ENCODE measurements around the gene CHST11. TPM values are rescaled to one million over a fixed set of nuclear protein-coding genes. Genes with fewer than 3 reads are reported as not detected.

The CHST11 gene
- total and polyA plus RNA-seq, 8 donors: 11.1 to 56.9 (median 14.8) TPM

- DNase-seq (no peak), ATAC-seq (no peak)
- Histone ChIP-seq H3K36me3 (no peaks in the 10 kb centered on the region), H3K4me1 (peaks cover 5 to 62% of the 10 kb centered on the region in 2 donors), H3K27ac (no peak overlapping the region), H3K27me3 (no peaks in the 10 kb centered on the region), H3K9me3 (no peaks in the 10 kb centered on the region), H3K4me3 (no peak overlapping the region)
- no peak for TF ChIP-seq CTCF (IDR thresholded peaks at IDR 0.05)
- intact Hi-C loops (cut with DNase I): no loop called here
Observed at GRCh38 chr12:104651811-104652210, 195.1 kb downstream of the CHST11 start.

DNA sequence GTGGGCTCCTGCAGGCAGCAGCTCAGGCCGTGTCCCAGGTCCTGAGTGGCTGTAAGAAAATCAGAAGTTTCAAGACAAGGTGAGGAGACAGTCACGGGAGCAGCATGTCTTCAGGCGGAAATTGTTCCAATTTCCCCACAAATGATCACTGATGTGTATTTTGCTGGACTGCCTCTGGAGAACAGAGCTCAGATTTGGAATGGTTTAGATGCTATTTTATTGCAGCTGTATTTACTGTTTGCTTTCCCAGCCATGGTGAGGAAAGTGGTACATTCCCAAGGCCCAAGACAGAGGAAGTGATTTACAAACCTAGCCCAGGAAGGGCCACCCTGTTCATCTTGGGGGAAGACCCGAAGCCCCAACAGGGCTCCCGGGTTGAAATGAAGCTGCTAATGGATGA, 195.6 kb downstream of the CHST11 start:
- ATAC-seq: no peak
- intact Hi-C loops (cut with DNase I): no loop called here
- Histone ChIP-seq H3K9me3 (no peaks in the 10 kb centered on the region), H3K27ac (peak overlapping the region in 1 of 2 donors; percentile 15), H3K4me1 (peaks cover 5 to 62% of the 10 kb centered on the region in 2 donors), H3K27me3 (no peaks in the 10 kb centered on the region), H3K4me3 (no peak overlapping the region), H3K36me3 (no peaks in the 10 kb centered on the region)
- no peak for TF ChIP-seq CTCF (IDR thresholded peaks at IDR 0.05)
- no peak for DNase-seq

GRCh38 chr12:104652910-104653309, 196.2 kb downstream of the CHST11 start:
- no peak for DNase-seq
- H3K27me3 ChIP-seq: no peaks in the 10 kb centered on the region
- no peaks in the 10 kb centered on the region for H3K9me3 ChIP-seq
- peak overlapping the region in 1 of 2 donors; percentile 15 for H3K27ac ChIP-seq
- intact Hi-C loops (cut with DNase I): no loop called here
- no peaks in the 10 kb centered on the region for H3K36me3 ChIP-seq
- TF ChIP-seq CTCF (IDR thresholded peaks at IDR 0.05): no peak
- peaks cover 5 to 59% of the 10 kb centered on the region in 2 donors for H3K4me1 ChIP-seq
- ATAC-seq: no peak
- H3K4me3 ChIP-seq: no peak overlapping the region

- peaks cover 5 to 49% of the 10 kb centered on the region in 2 donors for H3K4me1 ChIP-seq
- ATAC-seq: no peak
Observed at GRCh38 chr12:104653730-104654664, 197.2 kb downstream of the CHST11 start.

More at GRCh38 chr12:104653730-104654664, 197.2 kb downstream of the CHST11 start:
- intact Hi-C loops (cut with DNase I): no loop called here
- no peak for DNase-seq
- no peaks in the 10 kb centered on the region for H3K27me3 ChIP-seq
- H3K9me3 ChIP-seq: no peaks in the 10 kb centered on the region
- no peak overlapping the region for H3K4me3 ChIP-seq
- no peaks in the 10 kb centered on the region for H3K36me3 ChIP-seq
- H3K27ac ChIP-seq: no peak overlapping the region
- TF ChIP-seq CTCF (IDR thresholded peaks at IDR 0.05): peak in 1 of 2 donors; percentile 20

All from left lung (tissue), 10 donors.